ENCODE measurements around the gene PLCE1.

The PLCE1 gene

GRCh38 chr10:94000638-94001415, 7.1 kb downstream of the PLCE1 start:
- TF ChIP-seq REST (IDR thresholded peaks at IDR 0.05; ENCODE audit: insufficient read depth in 1 of 2, low read depth in 2 of 2, low read length in 2 of 2) (no peak), POLR2AphosphoS5 (IDR thresholded peaks at IDR 0.05; ENCODE audit: low read depth, low read length) (no peak), FOXP2 (optimal IDR thresholded peaks at IDR 0.05; ENCODE audit: borderline replicate concordance, extremely low read depth, extremely low read length, insufficient read depth) (no peak), SIN3A (IDR thresholded peaks at IDR 0.05; ENCODE audit: borderline replicate concordance, insufficient read depth, low read length) (no peak), TAF1 (IDR thresholded peaks at IDR 0.05; ENCODE audit: borderline replicate concordance, insufficient read depth, low read length) (no peak)

GRCh38 chr10:94001416-94001810, 7.7 kb downstream of the PLCE1 start:
- TF ChIP-seq FOXP2 (optimal IDR thresholded peaks at IDR 0.05; ENCODE audit: borderline replicate concordance, extremely low read depth, extremely low read length, insufficient read depth) (no peak), POLR2AphosphoS5 (IDR thresholded peaks at IDR 0.05; ENCODE audit: low read depth, low read length) (no peak), TAF1 (IDR thresholded peaks at IDR 0.05; ENCODE audit: borderline replicate concordance, insufficient read depth, low read length) (no peak), SIN3A (IDR thresholded peaks at IDR 0.05; ENCODE audit: borderline replicate concordance, insufficient read depth, low read length) (no peak), REST (IDR thresholded peaks at IDR 0.05; ENCODE audit: insufficient read depth in 1 of 2, low read depth in 2 of 2, low read length in 2 of 2) (no peak)

GRCh38 chr10:94002156-94002555, 8.4 kb downstream of the PLCE1 start:
- TF ChIP-seq SIN3A (IDR thresholded peaks at IDR 0.05; ENCODE audit: borderline replicate concordance, insufficient read depth, low read length), result no peak
- no peak for TF ChIP-seq POLR2AphosphoS5 (IDR thresholded peaks at IDR 0.05; ENCODE audit: low read depth, low read length)
- TF ChIP-seq FOXP2 (optimal IDR thresholded peaks at IDR 0.05; ENCODE audit: borderline replicate concordance, extremely low read depth, extremely low read length, insufficient read depth), result no peak

- no peak for TF ChIP-seq POLR2AphosphoS5 (IDR thresholded peaks at IDR 0.05; ENCODE audit: low read depth, low read length)
- no peak for TF ChIP-seq SIN3A (IDR thresholded peaks at IDR 0.05; ENCODE audit: borderline replicate concordance, insufficient read depth, low read length)
- no peak for TF ChIP-seq FOXP2 (optimal IDR thresholded peaks at IDR 0.05; ENCODE audit: borderline replicate concordance, extremely low read depth, extremely low read length, insufficient read depth)
- TF ChIP-seq TAF1 (IDR thresholded peaks at IDR 0.05; ENCODE audit: borderline replicate concordance, insufficient read depth, low read length), result no peak
- TF ChIP-seq REST (IDR thresholded peaks at IDR 0.05; ENCODE audit: insufficient read depth in 1 of 2, low read depth in 2 of 2, low read length in 2 of 2), result no peak
These were observed 9.8 kb downstream of the PLCE1 start for GRCh38 chr10:94003488-94003887.

GRCh38 chr10:94005050-94005449, 11.3 kb downstream of the PLCE1 start:
- no peak for TF ChIP-seq FOXP2 (optimal IDR thresholded peaks at IDR 0.05; ENCODE audit: borderline replicate concordance, extremely low read depth, extremely low read length, insufficient read depth)
- TF ChIP-seq TAF1 (IDR thresholded peaks at IDR 0.05; ENCODE audit: borderline replicate concordance, insufficient read depth, low read length), result no peak
- no peak for TF ChIP-seq SIN3A (IDR thresholded peaks at IDR 0.05; ENCODE audit: borderline replicate concordance, insufficient read depth, low read length)
- TF ChIP-seq POLR2AphosphoS5 (IDR thresholded peaks at IDR 0.05; ENCODE audit: low read depth, low read length), result no peak
- no peak for TF ChIP-seq REST (IDR thresholded peaks at IDR 0.05; ENCODE audit: insufficient read depth in 1 of 2, low read depth in 2 of 2, low read length in 2 of 2)

Measured in PFSK-1 (cell line).